SKM-1 treated with dmso at 0.1 percent for 144 hours (cell line): ENCODE data around the gene JARID2.

ENCODE experiments used
- DNase-seq: peaks from one replicate; lab custom pipeline; 2025; ENCODE audit not compliant: unreplicated experiment; lab: John Stamatoyannopoulos, UW

Gene JARID2

GRCh38 chr6:15246666-15247499 is 1.0 kb downstream of the JARID2 start:
- DNase-seq, result no peak

- peak; percentile 16 for DNase-seq
These were observed 1.9 kb downstream of the JARID2 start for GRCh38 chr6:15247500-15248450.

GRCh38 chr6:15248451-15249370 is 2.8 kb downstream of the JARID2 start:
- peak; percentile 90 for DNase-seq

- DNase-seq, result no peak
These were observed 3.6 kb downstream of the JARID2 start for GRCh38 chr6:15249371-15250019.

- DNase-seq, result no peak
These were observed 4.6 kb downstream of the JARID2 start for GRCh38 chr6:15250187-15251168.

GRCh38 chr6:15252195-15252594 is 6.3 kb downstream of the JARID2 start:
- no peak for DNase-seq

- DNase-seq, result no peak
These were observed 7.5 kb downstream of the JARID2 start for GRCh38 chr6:15253203-15254022.

GRCh38 chr6:15254070-15254975 is 8.5 kb downstream of the JARID2 start:
- no peak for DNase-seq

GRCh38 chr6:15255481-15255880 is 9.6 kb downstream of the JARID2 start:
- DNase-seq, result no peak

- DNase-seq, result no peak
These were observed 10.1 kb downstream of the JARID2 start for GRCh38 chr6:15255909-15256395.

- DNase-seq, result no peak
These were observed 10.8 kb downstream of the JARID2 start for GRCh38 chr6:15256538-15257271.

GRCh38 chr6:15257357-15258132 is 11.7 kb downstream of the JARID2 start:
- DNase-seq, result no peak

- no peak for DNase-seq
These were observed 13.9 kb downstream of the JARID2 start for GRCh38 chr6:15259766-15260098.

- DNase-seq, result no peak
These were observed 14.4 kb downstream of the JARID2 start for GRCh38 chr6:15260099-15260821.

GRCh38 chr6:15263780-15264374 is 18.0 kb downstream of the JARID2 start:
- DNase-seq, result no peak
